Adrenal gland (tissue), 19 donors: ENCODE results near the gene LOXHD1. TPM values are rescaled to one million over a fixed set of nuclear protein-coding genes. Genes with fewer than 3 reads are reported as not detected.

Experiments used
- DNase-seq, 7 donors: peaks; one replicate each; pipeline ENCODE4 v3.0.0-alpha.2; 2019 to 2020
- H3K27ac ChIP-seq, 5 donors: fragments of 200-600 bp; sonication (generic) in 4 of 5; 1 replicate in 3 of 5; 2 replicates in 2 of 5; pipeline versions ENCODE4 v1.5.1 to v1.8.0; 2016 to 2020; ENCODE audit warnings: mild to moderate bottlenecking in 1 of 5
- H3K27me3 ChIP-seq: fragments of 200-600 bp; 2 replicates; pipeline ENCODE4 v1.8.0; 2021
- H3K36me3 ChIP-seq, 2 donors: fragments of 200-600 bp; replicated peaks in 1 of 2; 1 replicate in 1 of 2; 2 replicates in 1 of 2; pipeline versions ENCODE4 v1.5.1 to v1.8.0; 2018 to 2022
- H3K4me1 ChIP-seq, 2 donors: fragments of 200-600 bp; replicated peaks in 1 of 2; 1 replicate in 1 of 2; 2 replicates in 1 of 2; pipeline versions ENCODE4 v1.5.1 to v1.8.0; 2018 to 2021
- H3K4me3 ChIP-seq, 4 donors: fragments of 200-600 bp; sonication (generic) in 3 of 4; one replicate each; pipeline ENCODE4 v1.5.1; 2016 to 2018
- H3K9me3 ChIP-seq, 3 donors: fragments of 200-600 bp; sonication (generic) in 1 of 3; replicated peaks in 1 of 3; 1 replicate in 2 of 3; 2 replicates in 1 of 3; pipeline versions ENCODE4 v1.5.1 to v1.8.0; 2016 to 2021
- POLR2A ChIP-seq, 2 donors: fragments of 450-650 bp; IDR thresholded peaks; one replicate each; pipeline ENCODE4 v1.6.1; 2017; ENCODE audit warnings: antibody characterized with exemption in 2 of 2, mild to moderate bottlenecking in 2 of 2, moderate library complexity in 1 of 2
- WGBS, 4 donors: extraction: QIAGEN DNeasy Blood & Tissue Kit in 2 of 4; methylation state at CpG; one replicate each; pipeline versions ENCODE4 v1.1.5 to v1.1.7; 2013 to 2017; 5-methylcytosine and 5-hydroxymethylcytosine counted together
- intact Hi-C, 2 donors: fragments of 100-400 bp; cut with DNase I; formaldehyde crosslinking; loops; one replicate each; pipeline versions ENCODE4 v1.14.1 to v1.15.0; 2022 to 2023
- long read RNA-seq, 10 donors: library from polyadenylated mRNA in 3 of 10; unstranded in 2 of 10; stranded (forward) in 1 of 10; transcript quantifications; one replicate each; pipeline ENCODE4 v2.0.0 and lab custom pipeline, GENCODE V29; 2021 to 2026
- polyA plus RNA-seq, 3 donors: library from polyadenylated mRNA; stranded (reverse); fragments of 200-250 nt in 2 of 3; fragments of 350-450 nt in 1 of 3; fragmentation: Illumina TruSeq in 1 of 3; extraction: RNeasy Lipid Tissue Mini Kit (QIAGEN cat#74804) in 1 of 3; gene quantifications; one replicate each; pipeline ENCODE4 v1.2.3, GENCODE V29; 2013 to 2014
- total RNA-seq, 9 donors: library from RNA; depleted of rRNA in 4 of 9; stranded (reverse); fragments of >200 nt in 4 of 9; fragments of 120-200 nt in 1 of 9; fragmentation: NEBNext Ultra II Directional in 1 of 9; extraction: Animal tissue kit (Norgen Biotek cat#: 25700) in 1 of 9; gene quantifications; one replicate each; pipeline versions ENCODE4 v1.1.0 to v1.2.4, GENCODE V29; 2013 to 2023
- TF ChIP-seq, protein P1 (sequence below), 6 experiments: fragments of 450-650 bp in 4 of 6; fragments of 200-600 bp in 2 of 6; sonication (generic) in 1 of 6; IDR thresholded peaks; 1 replicate in 5 of 6; 2 replicates in 1 of 6; pipeline versions ENCODE4 v1.5.1 to v1.8.0; 2016 to 2021; ENCODE audit warnings: antibody characterized with exemption in 6 of 6, mild to moderate bottlenecking in 2 of 6, moderate library complexity in 1 of 6
- donor health status: healthy with polysubstance abuse.
- donor health status: Bipolar disorder and iron deficiency.
- donor health status: DM: yes; HTN: yes; CAD: no.
- donor health status: DM: no; HTN: no; CAD: no.
- donor health status: DM: no; HTN: no; CAD: no.
- donor health status: DM: yes; HTN: yes; CAD: no.

The LOXHD1 gene, protein sequence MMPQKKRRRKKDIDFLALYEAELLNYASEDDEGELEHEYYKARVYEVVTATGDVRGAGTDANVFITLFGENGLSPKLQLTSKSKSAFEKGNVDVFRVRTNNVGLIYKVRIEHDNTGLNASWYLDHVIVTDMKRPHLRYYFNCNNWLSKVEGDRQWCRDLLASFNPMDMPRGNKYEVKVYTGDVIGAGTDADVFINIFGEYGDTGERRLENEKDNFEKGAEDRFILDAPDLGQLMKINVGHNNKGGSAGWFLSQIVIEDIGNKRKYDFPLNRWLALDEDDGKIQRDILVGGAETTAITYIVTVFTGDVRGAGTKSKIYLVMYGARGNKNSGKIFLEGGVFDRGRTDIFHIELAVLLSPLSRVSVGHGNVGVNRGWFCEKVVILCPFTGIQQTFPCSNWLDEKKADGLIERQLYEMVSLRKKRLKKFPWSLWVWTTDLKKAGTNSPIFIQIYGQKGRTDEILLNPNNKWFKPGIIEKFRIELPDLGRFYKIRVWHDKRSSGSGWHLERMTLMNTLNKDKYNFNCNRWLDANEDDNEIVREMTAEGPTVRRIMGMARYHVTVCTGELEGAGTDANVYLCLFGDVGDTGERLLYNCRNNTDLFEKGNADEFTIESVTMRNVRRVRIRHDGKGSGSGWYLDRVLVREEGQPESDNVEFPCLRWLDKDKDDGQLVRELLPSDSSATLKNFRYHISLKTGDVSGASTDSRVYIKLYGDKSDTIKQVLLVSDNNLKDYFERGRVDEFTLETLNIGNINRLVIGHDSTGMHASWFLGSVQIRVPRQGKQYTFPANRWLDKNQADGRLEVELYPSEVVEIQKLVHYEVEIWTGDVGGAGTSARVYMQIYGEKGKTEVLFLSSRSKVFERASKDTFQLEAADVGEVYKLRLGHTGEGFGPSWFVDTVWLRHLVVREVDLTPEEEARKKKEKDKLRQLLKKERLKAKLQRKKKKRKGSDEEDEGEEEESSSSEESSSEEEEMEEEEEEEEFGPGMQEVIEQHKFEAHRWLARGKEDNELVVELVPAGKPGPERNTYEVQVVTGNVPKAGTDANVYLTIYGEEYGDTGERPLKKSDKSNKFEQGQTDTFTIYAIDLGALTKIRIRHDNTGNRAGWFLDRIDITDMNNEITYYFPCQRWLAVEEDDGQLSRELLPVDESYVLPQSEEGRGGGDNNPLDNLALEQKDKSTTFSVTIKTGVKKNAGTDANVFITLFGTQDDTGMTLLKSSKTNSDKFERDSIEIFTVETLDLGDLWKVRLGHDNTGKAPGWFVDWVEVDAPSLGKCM (N-terminal part only)
- total RNA-seq (under 1 TPM in 2 of 9 donors, not detected in 7; 0.28 to 0.30 TPM), polyA plus RNA-seq (under 1 TPM; 0.08 to 0.16 (median 0.13) TPM)
- long read RNA-seq, donor 1 = 0 reads
- long read RNA-seq, donor 2 = 0 reads
- long read RNA-seq, donor 3 = 0 reads
- long read RNA-seq, donor 4 = 0 reads
- long read RNA-seq, donor 5 = 0 reads
- long read RNA-seq, donor 6 = 0 reads
- long read RNA-seq, donor 7 = 0 reads
- long read RNA-seq, donor 8 = 0 reads
- long read RNA-seq, donor 9 = 0 reads
- long read RNA-seq, donor 10 = 0 reads

- H3K27ac ChIP-seq = no peak within 1 kb of the TSS
- no peak within 1 kb of the TSS for H3K4me3 ChIP-seq
- no peaks in the 10 kb centered on the region for H3K36me3 ChIP-seq
- intact Hi-C loops = loop anchor here (5.0 to 10.0 kb wide), 4 partner anchors 373 to 503 kb away; a partner anchor contains a TSS
- H3K9me3 ChIP-seq = no peaks in the 10 kb centered on the region
- WGBS, 4 donors = 80 to 88% (median 81%) methylated on average over 25 of the region's 25 CpGs
- no peak for DNase-seq
- TF ChIP-seq, protein P1, sequence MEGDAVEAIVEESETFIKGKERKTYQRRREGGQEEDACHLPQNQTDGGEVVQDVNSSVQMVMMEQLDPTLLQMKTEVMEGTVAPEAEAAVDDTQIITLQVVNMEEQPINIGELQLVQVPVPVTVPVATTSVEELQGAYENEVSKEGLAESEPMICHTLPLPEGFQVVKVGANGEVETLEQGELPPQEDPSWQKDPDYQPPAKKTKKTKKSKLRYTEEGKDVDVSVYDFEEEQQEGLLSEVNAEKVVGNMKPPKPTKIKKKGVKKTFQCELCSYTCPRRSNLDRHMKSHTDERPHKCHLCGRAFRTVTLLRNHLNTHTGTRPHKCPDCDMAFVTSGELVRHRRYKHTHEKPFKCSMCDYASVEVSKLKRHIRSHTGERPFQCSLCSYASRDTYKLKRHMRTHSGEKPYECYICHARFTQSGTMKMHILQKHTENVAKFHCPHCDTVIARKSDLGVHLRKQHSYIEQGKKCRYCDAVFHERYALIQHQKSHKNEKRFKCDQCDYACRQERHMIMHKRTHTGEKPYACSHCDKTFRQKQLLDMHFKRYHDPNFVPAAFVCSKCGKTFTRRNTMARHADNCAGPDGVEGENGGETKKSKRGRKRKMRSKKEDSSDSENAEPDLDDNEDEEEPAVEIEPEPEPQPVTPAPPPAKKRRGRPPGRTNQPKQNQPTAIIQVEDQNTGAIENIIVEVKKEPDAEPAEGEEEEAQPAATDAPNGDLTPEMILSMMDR (IDR thresholded peaks at IDR 0.05) = no peak
- no peak for TF ChIP-seq POLR2A (IDR thresholded peaks at IDR 0.05)
- H3K4me1 ChIP-seq = no peaks in the 10 kb centered on the region
- H3K27me3 ChIP-seq = no peaks in the 10 kb centered on the region
Measured at GRCh38 chr18:46657115-46657955, at the start of gene LOXHD1. Gene LOXHD1, minus strand, starts transcription at chr18:46657220. Its CDS starts 187 bp downstream, at chr18:46657033.

- TF ChIP-seq, protein P1 (IDR thresholded peaks at IDR 0.05) = no peak
- TF ChIP-seq POLR2A (IDR thresholded peaks at IDR 0.05) = no peak
- Histone ChIP-seq H3K4me3 (no peak overlapping the region), H3K27me3 (no peaks in the 10 kb centered on the region), H3K9me3 (no peaks in the 10 kb centered on the region), H3K27ac (peak overlapping the region in 1 of 5 donors; percentile 34), H3K4me1 (peaks cover 14 to 35% of the 10 kb centered on the region in 2 donors), H3K36me3 (no peaks in the 10 kb centered on the region)
- DNase-seq = no peak
- intact Hi-C loops = loop anchor here in 1 of 2 donors (10.0 kb wide), 1 partner anchor 49 kb away; the partner anchor contains the start of gene ST8SIA5
- 47 to 100% (median 50%) methylated on average over 1 to 5 of the region's 5 CpGs for WGBS, 4 donors
Measured at GRCh38 chr18:46705521-46705920, 48.5 kb upstream of the LOXHD1 start.

GRCh38 chr18:46704816-46705215 lies 47.8 kb upstream of the LOXHD1 start:
- peak overlapping the region in 3 of 5 donors; percentile 3 to 44 (median 34) for H3K27ac ChIP-seq
- H3K4me3 ChIP-seq = no peak overlapping the region
- intact Hi-C loops = loop anchor here in 1 of 2 donors (10.0 kb wide), 1 partner anchor 50 kb away; the partner anchor contains the start of gene ST8SIA5
- 86 to 94% (median 91%) methylated on average over 4 of the region's 4 CpGs for WGBS, 4 donors
- no peaks in the 10 kb centered on the region for H3K36me3 ChIP-seq
- peaks cover 14 to 35% of the 10 kb centered on the region in 2 donors for H3K4me1 ChIP-seq
- H3K9me3 ChIP-seq = no peaks in the 10 kb centered on the region
- DNase-seq = no peak
- no peak for TF ChIP-seq POLR2A (IDR thresholded peaks at IDR 0.05)
- TF ChIP-seq, protein P1 (IDR thresholded peaks at IDR 0.05) = no peak
- no peaks in the 10 kb centered on the region for H3K27me3 ChIP-seq
